D721Med (cell line): ENCODE data around the gene SMARCA2.

Experiments
- DNase-seq: peaks from one replicate; pipeline ENCODE4 v3.0.0; 2011; ENCODE audit warnings: low spot score; ENCODE audit not compliant: insufficient read length
- FAIRE-seq: peaks from 2 replicates; lab custom pipeline; 2011; peaks lifted over from hg19 to GRCh38; lab: Jason Lieb, UNC
- CTCF ChIP-seq: IDR thresholded peaks from 2 replicates; pipeline ENCODE4 v1.5.1; 2012; ENCODE audit warnings: mild to moderate bottlenecking, control low read depth; ENCODE audit not compliant: insufficient read depth; ENCODE audit errors: missing control alignments

The SMARCA2 gene

GRCh38 chr9:2039294-2040180 is 24.4 kb downstream of the SMARCA2 start:
- no peak for TF ChIP-seq CTCF
- no peak for DNase-seq
- no peak for FAIRE-seq

GRCh38 chr9:2040828-2041227 is 25.7 kb downstream of the SMARCA2 start:
- FAIRE-seq: no peak
- DNase-seq: no peak
- TF ChIP-seq CTCF: no peak

- TF ChIP-seq CTCF: no peak
- no peak for DNase-seq
- FAIRE-seq: no peak
These were observed 26.6 kb downstream of the SMARCA2 start for GRCh38 chr9:2041736-2042135.

- no peak for DNase-seq
- no peak for TF ChIP-seq CTCF
- no peak for FAIRE-seq
These were observed 28.1 kb downstream of the SMARCA2 start for GRCh38 chr9:2043243-2043642.

GRCh38 chr9:2043881-2044462 is 28.8 kb downstream of the SMARCA2 start:
- FAIRE-seq (no peak), DNase-seq (no peak)
- TF ChIP-seq CTCF: no peak

GRCh38 chr9:2047144-2047671 is 32.1 kb downstream of the SMARCA2 start:
- DNase-seq: no peak
- no peak for TF ChIP-seq CTCF
- no peak for FAIRE-seq

- FAIRE-seq (no peak), DNase-seq (no peak)
- TF ChIP-seq CTCF: no peak
These were observed 32.8 kb downstream of the SMARCA2 start for GRCh38 chr9:2047916-2048315.
